OCI-LY7 (cell line): ENCODE results near the gene RPRD2.

ENCODE experiments used
- CTCF ChIP-seq: fragments of 200-600 bp; sonication (generic); conservative IDR thresholded peaks from 2 replicates; pipeline ENCODE4 v1.5.1; 2014; ENCODE audit warnings: mild to moderate bottlenecking, antibody characterized with exemption, low read length, moderate library complexity, mixed read lengths
- EZH2phosphoT487 ChIP-seq: fragments of 200-600 bp; sonication (generic); IDR thresholded peaks from 2 replicates; pipeline ENCODE4 v1.6.1; 2018; ENCODE audit warnings: low read depth, borderline replicate concordance, mild to moderate bottlenecking, mixed run types, antibody characterized with exemption, low read length, moderate library complexity, mixed read lengths

- TF ChIP-seq CTCF (no peak), EZH2phosphoT487 (no peak)
Measured at GRCh38 chr1:150472601-150473200, 108.8 kb downstream of the RPRD2 start.
